ENCODE results near the gene GGTLC2.
"Not testable (repeated sequence)": the region's sequence is repeated elsewhere in the genome, so short reads cannot be mapped to it uniquely, and the experiment has no call there.

GRCh38 chr22:22686202-22687115 lies 42.0 kb downstream of the GGTLC2 start:
- TF ChIP-seq CTCF (IDR thresholded peaks at IDR 0.05; ENCODE audit: poor library complexity); EZH2 (IDR thresholded peaks at IDR 0.05; ENCODE audit: borderline replicate concordance): not testable (repeated sequence)
